A549 (cell line): ENCODE results near the gene FFAR1.

Source experiments
- CTCF ChIP-seq: fragments of >200 bp; sonication (Bioruptor Twin); formaldehyde crosslinking; IDR thresholded peaks from 3 replicates; pipeline ENCODE4 v1.5.1; 2016
- EP300 ChIP-seq, 2 experiments: fragments of >200 bp; sonication (Bioruptor Twin); formaldehyde crosslinking; IDR thresholded peaks; 2 replicates in 1 of 2; 3 replicates in 1 of 2; pipeline ENCODE4 v1.6.1; 2016 to 2017
- KDM1A ChIP-seq: fragments of 200-600 bp; sonication (generic); IDR thresholded peaks from 2 replicates; pipeline ENCODE4 v1.6.1; 2016; ENCODE audit warnings: low read depth, mild to moderate bottlenecking
- MAFK ChIP-seq: fragments of 450-650 bp; IDR thresholded peaks from 2 replicates; pipeline ENCODE4 v1.6.1; 2014; ENCODE audit not compliant: partially characterized antibody
- PHF8 ChIP-seq: fragments of 200-600 bp; sonication (generic); IDR thresholded peaks from 2 replicates; pipeline ENCODE4 v1.6.1; 2016; ENCODE audit warnings: low read depth, mild to moderate bottlenecking, antibody characterized with exemption, moderate library complexity, borderline replicate concordance
- RFX5 ChIP-seq: fragments of 450-650 bp; IDR thresholded peaks from 2 replicates; pipeline ENCODE4 v1.7.1; 2014; ENCODE audit warnings: antibody characterized with exemption, mild to moderate bottlenecking, moderate library complexity
- RNF2 ChIP-seq: fragments of 200-600 bp; sonication (generic); IDR thresholded peaks from 2 replicates; pipeline ENCODE4 v1.6.1; 2016; ENCODE audit warnings: low read depth, mild to moderate bottlenecking, antibody characterized with exemption, moderate library complexity, borderline replicate concordance

DNA sequence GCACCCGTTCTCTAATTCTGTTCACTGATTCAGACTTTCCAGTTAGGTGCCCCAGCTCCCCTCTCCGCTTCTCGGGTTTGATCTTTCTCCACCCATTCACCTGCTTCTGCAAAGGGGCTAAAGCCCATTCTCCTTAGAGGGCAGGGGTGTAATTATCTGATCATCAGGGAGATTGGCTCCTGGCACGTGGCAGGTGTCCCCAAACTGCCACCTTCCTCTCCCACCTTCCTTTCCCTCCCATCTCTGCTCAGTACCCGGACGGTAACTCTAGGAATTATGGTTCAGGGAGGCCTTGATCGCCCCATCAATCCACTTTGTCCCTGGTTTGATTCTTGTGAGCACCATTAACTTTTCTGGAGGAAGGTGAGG is 212 bp downstream of the FFAR1 start:
- no peak for TF ChIP-seq CTCF
- no peak for TF ChIP-seq MAFK
- TF ChIP-seq EP300 (IDR thresholded peaks at IDR 0.05) = no peak
- no peak for TF ChIP-seq RFX5
- no peak for TF ChIP-seq RNF2
- no peak for TF ChIP-seq PHF8
- TF ChIP-seq KDM1A = no peak
